ENCODE data around the gene FBXO2.

Gene FBXO2

GRCh38 chr1:11628767-11629166 lies 25.5 kb downstream of the FBXO2 start:
- no peak for TF ChIP-seq ELF4 (IDR thresholded peaks at IDR 0.05)
- TF ChIP-seq FOXA1 (IDR thresholded peaks at IDR 0.05) = no peak
- no peak for TF ChIP-seq SUZ12 (IDR thresholded peaks at IDR 0.05)
- no peak for TF ChIP-seq ARNT (IDR thresholded peaks at IDR 0.05)
- no peak for TF ChIP-seq NFRKB (IDR thresholded peaks at IDR 0.05)
- no peak for TF ChIP-seq ZNF384 (IDR thresholded peaks at IDR 0.05)
- no peak for TF ChIP-seq L3MBTL2 (conservative IDR thresholded peaks at IDR 0.05)
- TF ChIP-seq LEF1 (IDR thresholded peaks at IDR 0.05; ENCODE audit: borderline replicate concordance) = no peak
- TF ChIP-seq BHLHE40 (IDR thresholded peaks at IDR 0.05; ENCODE audit: borderline replicate concordance) = no peak
- no peak for TF ChIP-seq FOXK2 (IDR thresholded peaks at IDR 0.05)
- no peak for TF ChIP-seq SP1 (IDR thresholded peaks at IDR 0.05)
- no peak for TF ChIP-seq HDGF (IDR thresholded peaks at IDR 0.05; ENCODE audit: borderline replicate concordance)
- TF ChIP-seq TARDBP (IDR thresholded peaks at IDR 0.05) = no peak
- TF ChIP-seq FOXM1 (IDR thresholded peaks at IDR 0.05; ENCODE audit: borderline replicate concordance) = no peak
- no peak for TF ChIP-seq CTBP1 (IDR thresholded peaks at IDR 0.05; ENCODE audit: borderline replicate concordance)
- POLR2A ChIA-PET = no interaction called here
- CTCF ChIA-PET = no interaction called here
- no peak for DNase-seq (ENCODE audit: extremely low spot score)

GRCh38 chr1:11626551-11626950 lies 27.7 kb downstream of the FBXO2 start:
- TF ChIP-seq CTBP1 (IDR thresholded peaks at IDR 0.05; ENCODE audit: borderline replicate concordance) (no peak), FOXA1 (IDR thresholded peaks at IDR 0.05) (no peak), ARNT (IDR thresholded peaks at IDR 0.05) (no peak), L3MBTL2 (conservative IDR thresholded peaks at IDR 0.05) (no peak)
- CTCF ChIA-PET = no interaction called here
- POLR2A ChIA-PET = interaction anchor here (1.0 kb wide), 1 partner anchor 148 kb away, joined by 3 read pairs; the partner anchor contains the start of gene DISP3

GRCh38 chr1:11623702-11624101 lies 30.5 kb downstream of the FBXO2 start:
- ChIA-PET POLR2A (no interaction called here), CTCF (no interaction called here)
- no peak for TF ChIP-seq L3MBTL2 (conservative IDR thresholded peaks at IDR 0.05)
- TF ChIP-seq SUZ12 (IDR thresholded peaks at IDR 0.05) = no peak
- no peak for TF ChIP-seq PKNOX1 (IDR thresholded peaks at IDR 0.05)
- no peak for TF ChIP-seq HDGF (IDR thresholded peaks at IDR 0.05; ENCODE audit: borderline replicate concordance)
- no peak for TF ChIP-seq TARDBP (IDR thresholded peaks at IDR 0.05)
- TF ChIP-seq ZNF384 (IDR thresholded peaks at IDR 0.05) = no peak
- no peak for TF ChIP-seq ARNT (IDR thresholded peaks at IDR 0.05)
- no peak for TF ChIP-seq FOXA1 (IDR thresholded peaks at IDR 0.05)
- TF ChIP-seq FOXM1 (IDR thresholded peaks at IDR 0.05; ENCODE audit: borderline replicate concordance) = no peak
- TF ChIP-seq FOXK2 (IDR thresholded peaks at IDR 0.05) = no peak
- no peak for TF ChIP-seq NFRKB (IDR thresholded peaks at IDR 0.05)
- no peak for DNase-seq (ENCODE audit: extremely low spot score)

More at GRCh38 chr1:11626551-11626950, 27.7 kb downstream of the FBXO2 start:
- no peak for DNase-seq (ENCODE audit: extremely low spot score)

GRCh38 chr1:11622398-11622797 lies 31.8 kb downstream of the FBXO2 start:
- POLR2A ChIA-PET = no interaction called here

GRCh38 chr1:11620924-11621323 lies 33.3 kb downstream of the FBXO2 start:
- ChIA-PET CTCF (no interaction called here), POLR2A (no interaction called here)
- DNase-seq (ENCODE audit: extremely low spot score) = no peak
- TF ChIP-seq ELF4 (IDR thresholded peaks at IDR 0.05) (no peak), FOXA1 (IDR thresholded peaks at IDR 0.05) (no peak), FOXK2 (IDR thresholded peaks at IDR 0.05) (no peak)

More at GRCh38 chr1:11622398-11622797, 31.8 kb downstream of the FBXO2 start:
- TF ChIP-seq BHLHE40 (IDR thresholded peaks at IDR 0.05; ENCODE audit: borderline replicate concordance) = no peak
- TF ChIP-seq SP1 (IDR thresholded peaks at IDR 0.05) = no peak
- TF ChIP-seq FOXK2 (IDR thresholded peaks at IDR 0.05) = no peak
- no peak for TF ChIP-seq L3MBTL2 (conservative IDR thresholded peaks at IDR 0.05)
- TF ChIP-seq CTBP1 (IDR thresholded peaks at IDR 0.05; ENCODE audit: borderline replicate concordance) = no peak
- no peak for TF ChIP-seq FOXA1 (IDR thresholded peaks at IDR 0.05)
- CTCF ChIA-PET = no interaction called here
- no peak for DNase-seq (ENCODE audit: extremely low spot score)

- no peak for DNase-seq (ENCODE audit: extremely low spot score)
- POLR2A ChIA-PET = no interaction called here
- TF ChIP-seq TARDBP (IDR thresholded peaks at IDR 0.05) = no peak
- no peak for TF ChIP-seq BHLHE40 (IDR thresholded peaks at IDR 0.05; ENCODE audit: borderline replicate concordance)
- CTCF ChIA-PET = no interaction called here
Observed at GRCh38 chr1:11620405-11620804, 33.8 kb downstream of the FBXO2 start.

- ChIA-PET CTCF (no interaction called here), POLR2A (no interaction called here)
- no peak for TF ChIP-seq SUZ12 (IDR thresholded peaks at IDR 0.05)
- no peak for DNase-seq (ENCODE audit: extremely low spot score)
Observed at GRCh38 chr1:11617741-11618140, 36.5 kb downstream of the FBXO2 start.

- ChIA-PET POLR2A (no interaction called here), CTCF (no interaction called here)
- no peak for DNase-seq (ENCODE audit: extremely low spot score)
- TF ChIP-seq LEF1 (IDR thresholded peaks at IDR 0.05; ENCODE audit: borderline replicate concordance) = no peak
- TF ChIP-seq SP1 (IDR thresholded peaks at IDR 0.05) = no peak
- TF ChIP-seq NFRKB (IDR thresholded peaks at IDR 0.05) = no peak
- no peak for TF ChIP-seq ELF4 (IDR thresholded peaks at IDR 0.05)
- no peak for TF ChIP-seq L3MBTL2 (conservative IDR thresholded peaks at IDR 0.05)
- TF ChIP-seq FOXM1 (IDR thresholded peaks at IDR 0.05; ENCODE audit: borderline replicate concordance) = no peak
- TF ChIP-seq ZNF384 (IDR thresholded peaks at IDR 0.05) = no peak
- TF ChIP-seq FOXK2 (IDR thresholded peaks at IDR 0.05) = no peak
- no peak for TF ChIP-seq BHLHE40 (IDR thresholded peaks at IDR 0.05; ENCODE audit: borderline replicate concordance)
- no peak for TF ChIP-seq PKNOX1 (IDR thresholded peaks at IDR 0.05)
- TF ChIP-seq HDGF (IDR thresholded peaks at IDR 0.05; ENCODE audit: borderline replicate concordance) = no peak
- TF ChIP-seq ARNT (IDR thresholded peaks at IDR 0.05) = no peak
- TF ChIP-seq SUZ12 (IDR thresholded peaks at IDR 0.05) = no peak
- no peak for TF ChIP-seq FOXA1 (IDR thresholded peaks at IDR 0.05)
Observed at GRCh38 chr1:11617314-11617713, 36.9 kb downstream of the FBXO2 start.
